ENCODE measurements around the gene RAPGEF6.
"Not testable (repeated sequence)": the region's sequence is repeated elsewhere in the genome, so short reads cannot be mapped to it uniquely, and the experiment has no call there.

The RAPGEF6 gene

GRCh38 chr5:131381021-131381420 lies 254.0 kb downstream of the RAPGEF6 start:
- H4K20me1 ChIP-seq (ENCODE audit: control insufficient read depth, insufficient read depth, low read depth, low read length) = no peaks in the 10 kb centered on the region
- H3K36me3 ChIP-seq (ENCODE audit: control insufficient read depth, low read length) = peaks cover 8% of the 10 kb centered on the region
- no peaks in the 10 kb centered on the region for H3K9me3 ChIP-seq (ENCODE audit: control insufficient read depth, insufficient read depth, low read length)
- H3K4me2 ChIP-seq (ENCODE audit: low read length) = peak overlapping the region; percentile 41
- H3K9me2 ChIP-seq (replicated peaks; ENCODE audit: control insufficient read depth, low read length) = no peaks in the 10 kb centered on the region
- H3F3A ChIP-seq (ENCODE audit: control insufficient read depth, insufficient read depth) = peaks cover 20% of the 10 kb centered on the region
- no peaks in the 10 kb centered on the region for H3K27me3 ChIP-seq (ENCODE audit: control insufficient read depth, low read length)
- no peak overlapping the region for H3K4me3 ChIP-seq (ENCODE audit: low read length)
- H3K27ac ChIP-seq (ENCODE audit: low read depth, low read length) = peak overlapping the region; percentile 32
- H3K79me2 ChIP-seq (ENCODE audit: control insufficient read depth, low read length) = peaks cover 57% of the 10 kb centered on the region
- H3K4me1 ChIP-seq (ENCODE audit: control insufficient read depth, low read length) = peaks cover 65% of the 10 kb centered on the region
- TF ChIP-seq EZH2phosphoT487 (IDR thresholded peaks at IDR 0.05; ENCODE audit: borderline replicate concordance, low read length) (no peak), CTCF (IDR thresholded peaks at IDR 0.05; ENCODE audit: low read depth, low read length, poor library complexity, severe bottlenecking) (no peak)

- peaks cover 65% of the 10 kb centered on the region for H3K79me2 ChIP-seq (ENCODE audit: control insufficient read depth, low read length)
- H3K27ac ChIP-seq (ENCODE audit: low read depth, low read length) = peak overlapping the region; percentile 72
- H3K4me2 ChIP-seq (ENCODE audit: low read length) = peak overlapping the region; percentile 57
- H3F3A ChIP-seq (ENCODE audit: control insufficient read depth, insufficient read depth) = peaks cover 20% of the 10 kb centered on the region
- peak overlapping the region; percentile 57 for H3K4me3 ChIP-seq (ENCODE audit: low read length)
- not testable (repeated sequence) for H3K9me3 ChIP-seq (ENCODE audit: control insufficient read depth, insufficient read depth, low read length); H3K9me2 ChIP-seq (replicated peaks; ENCODE audit: control insufficient read depth, low read length); H3K36me3 ChIP-seq (ENCODE audit: control insufficient read depth, low read length); H3K27me3 ChIP-seq (ENCODE audit: control insufficient read depth, low read length); H4K20me1 ChIP-seq (ENCODE audit: control insufficient read depth, insufficient read depth, low read depth, low read length)
- H3K4me1 ChIP-seq (ENCODE audit: control insufficient read depth, low read length) = peaks cover 70% of the 10 kb centered on the region
Measured at GRCh38 chr5:131380238-131380637, 254.8 kb downstream of the RAPGEF6 start.

- no peak for TF ChIP-seq EZH2phosphoT487 (IDR thresholded peaks at IDR 0.05; ENCODE audit: borderline replicate concordance, low read length)
- TF ChIP-seq CTCF (IDR thresholded peaks at IDR 0.05; ENCODE audit: low read depth, low read length, poor library complexity, severe bottlenecking) = no peak
- Histone ChIP-seq H3K4me3 (ENCODE audit: low read length) (peak overlapping the region; percentile 57), H3K27me3 (ENCODE audit: control insufficient read depth, low read length) (no peaks in the 10 kb centered on the region), H3K79me2 (ENCODE audit: control insufficient read depth, low read length) (peaks cover 65% of the 10 kb centered on the region), H3F3A (ENCODE audit: control insufficient read depth, insufficient read depth) (peaks cover 25% of the 10 kb centered on the region), H3K9me2 (replicated peaks; ENCODE audit: control insufficient read depth, low read length) (no peaks in the 10 kb centered on the region), H3K4me2 (ENCODE audit: low read length) (peak overlapping the region; percentile 57), H4K20me1 (ENCODE audit: control insufficient read depth, insufficient read depth, low read depth, low read length) (no peaks in the 10 kb centered on the region), H3K4me1 (ENCODE audit: control insufficient read depth, low read length) (peaks cover 76% of the 10 kb centered on the region), H3K9me3 (ENCODE audit: control insufficient read depth, insufficient read depth, low read length) (no peaks in the 10 kb centered on the region), H3K27ac (ENCODE audit: low read depth, low read length) (peak overlapping the region; percentile 72), H3K36me3 (ENCODE audit: control insufficient read depth, low read length) (peaks cover 2% of the 10 kb centered on the region; the same call in 1 of the 2 replicates)
Measured at GRCh38 chr5:131379723-131380122, 255.3 kb downstream of the RAPGEF6 start.

GRCh38 chr5:131378721-131379541 lies 256.1 kb downstream of the RAPGEF6 start:
- no peaks in the 10 kb centered on the region for H3K27me3 ChIP-seq (ENCODE audit: control insufficient read depth, low read length)
- peak overlapping the region; percentile 57 for H3K4me3 ChIP-seq (ENCODE audit: low read length)
- peaks cover 84% of the 10 kb centered on the region for H3K4me1 ChIP-seq (ENCODE audit: control insufficient read depth, low read length)
- no peaks in the 10 kb centered on the region for H3K9me2 ChIP-seq (replicated peaks; ENCODE audit: control insufficient read depth, low read length)
- no peaks in the 10 kb centered on the region for H3K9me3 ChIP-seq (ENCODE audit: control insufficient read depth, insufficient read depth, low read length)
- TF ChIP-seq CTCF (IDR thresholded peaks at IDR 0.05; ENCODE audit: low read depth, low read length, poor library complexity, severe bottlenecking) (no peak), EZH2phosphoT487 (IDR thresholded peaks at IDR 0.05; ENCODE audit: borderline replicate concordance, low read length) (no peak)
- peaks cover 4% of the 10 kb centered on the region; the same call in 1 of the 2 replicates for H3K36me3 ChIP-seq (ENCODE audit: control insufficient read depth, low read length)
- peak overlapping the region; percentile 57 for H3K4me2 ChIP-seq (ENCODE audit: low read length)
- H3K27ac ChIP-seq (ENCODE audit: low read depth, low read length) = peak overlapping the region; percentile 72
- no peaks in the 10 kb centered on the region for H4K20me1 ChIP-seq (ENCODE audit: control insufficient read depth, insufficient read depth, low read depth, low read length)
- peaks cover 62% of the 10 kb centered on the region for H3K79me2 ChIP-seq (ENCODE audit: control insufficient read depth, low read length)
- H3F3A ChIP-seq (ENCODE audit: control insufficient read depth, insufficient read depth) = peaks cover 28% of the 10 kb centered on the region
